Testis (tissue), 2 donors: ENCODE measurements around the gene NFIA.

Experiments
- POLR2A ChIP-seq: fragments of 450-650 bp; IDR thresholded peaks from one replicate; pipeline ENCODE4 v1.6.1; 2017; ENCODE audit warnings: antibody characterized with exemption, mild to moderate bottlenecking, moderate library complexity
- TF ChIP-seq, protein P1 (sequence below), 3 experiments: fragments of 450-650 bp in 2 of 3; fragments of 200-600 bp in 1 of 3; sonication (generic) in 1 of 3; IDR thresholded peaks; one replicate each; pipeline ENCODE4 v1.5.1; 2016 to 2019; ENCODE audit warnings: antibody characterized with exemption in 3 of 3, mild to moderate bottlenecking in 2 of 3, moderate library complexity in 1 of 3

GRCh38 chr1:61482170-61482734, 399.9 kb downstream of the NFIA start:
- TF ChIP-seq, protein P1, sequence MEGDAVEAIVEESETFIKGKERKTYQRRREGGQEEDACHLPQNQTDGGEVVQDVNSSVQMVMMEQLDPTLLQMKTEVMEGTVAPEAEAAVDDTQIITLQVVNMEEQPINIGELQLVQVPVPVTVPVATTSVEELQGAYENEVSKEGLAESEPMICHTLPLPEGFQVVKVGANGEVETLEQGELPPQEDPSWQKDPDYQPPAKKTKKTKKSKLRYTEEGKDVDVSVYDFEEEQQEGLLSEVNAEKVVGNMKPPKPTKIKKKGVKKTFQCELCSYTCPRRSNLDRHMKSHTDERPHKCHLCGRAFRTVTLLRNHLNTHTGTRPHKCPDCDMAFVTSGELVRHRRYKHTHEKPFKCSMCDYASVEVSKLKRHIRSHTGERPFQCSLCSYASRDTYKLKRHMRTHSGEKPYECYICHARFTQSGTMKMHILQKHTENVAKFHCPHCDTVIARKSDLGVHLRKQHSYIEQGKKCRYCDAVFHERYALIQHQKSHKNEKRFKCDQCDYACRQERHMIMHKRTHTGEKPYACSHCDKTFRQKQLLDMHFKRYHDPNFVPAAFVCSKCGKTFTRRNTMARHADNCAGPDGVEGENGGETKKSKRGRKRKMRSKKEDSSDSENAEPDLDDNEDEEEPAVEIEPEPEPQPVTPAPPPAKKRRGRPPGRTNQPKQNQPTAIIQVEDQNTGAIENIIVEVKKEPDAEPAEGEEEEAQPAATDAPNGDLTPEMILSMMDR (IDR thresholded peaks at IDR 0.05), result no peak
- TF ChIP-seq POLR2A, result no peak
